ENCODE data around the gene MRFAP1.
"Not testable (repeated sequence)": the region's sequence is repeated elsewhere in the genome, so short reads cannot be mapped to it uniquely, and the experiment has no call there.

The MRFAP1 gene

GRCh38 chr4:6672541-6673190 lies 32.2 kb downstream of the MRFAP1 start:
- not testable (repeated sequence) for DNase-seq

- not testable (repeated sequence) for DNase-seq
Measured at GRCh38 chr4:6673191-6673659, 32.7 kb downstream of the MRFAP1 start.

DNA sequence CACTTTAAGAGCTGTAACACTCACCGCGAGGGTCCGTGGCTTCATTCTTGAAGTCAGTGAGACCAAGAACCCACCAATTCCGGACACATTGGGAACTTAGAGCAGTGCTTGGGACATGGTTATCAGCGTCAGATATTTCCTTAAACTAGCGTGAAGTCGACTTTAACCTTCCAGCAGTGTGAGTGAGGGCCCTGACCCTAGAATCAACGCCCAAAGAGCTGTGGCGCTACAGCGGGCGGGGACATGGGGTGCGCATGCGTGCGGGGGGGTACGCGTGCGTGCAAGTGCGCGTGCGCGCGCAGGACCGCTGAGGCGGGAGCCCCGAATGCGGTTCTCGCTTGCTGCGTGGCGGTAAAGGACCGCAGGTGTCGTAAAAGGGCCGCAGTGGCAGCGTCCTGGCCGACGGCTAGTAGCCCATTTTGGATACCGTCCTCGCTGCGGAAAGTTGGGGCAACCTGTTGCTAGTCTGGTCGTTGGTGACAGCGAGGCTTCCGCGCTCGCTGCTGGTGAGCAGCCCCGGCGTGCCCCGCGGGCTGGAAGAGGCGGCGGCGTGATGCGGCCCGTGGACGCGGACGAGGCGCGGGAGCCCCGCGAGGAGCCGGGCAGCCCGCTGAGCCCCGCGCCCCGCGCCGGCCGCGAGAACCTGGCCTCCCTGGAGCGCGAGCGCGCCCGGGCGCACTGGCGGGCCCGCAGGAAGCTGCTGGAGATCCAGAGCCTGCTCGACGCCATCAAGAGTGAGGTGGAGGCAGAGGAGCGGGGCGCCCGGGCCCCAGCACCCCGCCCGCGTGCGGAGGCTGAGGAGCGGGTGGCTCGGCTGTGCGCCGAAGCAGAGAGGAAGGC lies 33.4 kb downstream of the MRFAP1 start:
- peak; percentile 90 to 92 for DNase-seq

- no peak for DNase-seq
Measured at GRCh38 chr4:6674500-6675149, 34.1 kb downstream of the MRFAP1 start.

- DNase-seq = no peak
Measured at GRCh38 chr4:6676722-6677558, 36.5 kb downstream of the MRFAP1 start.

GRCh38 chr4:6680372-6681034 lies 40.0 kb downstream of the MRFAP1 start:
- no peak for DNase-seq

DNA sequence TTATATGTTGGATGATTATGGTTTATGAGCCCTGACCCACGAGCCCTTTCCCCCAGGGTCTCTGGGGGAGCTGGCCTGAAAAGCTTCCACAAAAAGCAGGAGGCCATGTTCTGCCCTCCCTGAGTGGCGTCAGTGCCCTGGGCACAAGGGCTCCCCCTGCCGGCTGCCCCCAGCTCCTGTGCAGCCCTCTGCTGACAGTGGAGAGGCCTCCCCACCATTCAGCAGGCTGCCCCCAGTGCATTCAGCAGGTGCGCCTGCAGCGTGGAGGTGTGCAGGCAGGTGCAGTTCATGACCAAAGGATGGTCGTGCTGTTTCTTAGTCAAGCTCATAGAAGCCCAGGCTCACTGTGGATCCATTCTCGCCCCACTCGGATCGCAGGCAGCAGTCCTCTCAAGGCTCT lies 40.7 kb downstream of the MRFAP1 start:
- no peak for DNase-seq

GRCh38 chr4:6682862-6683590 lies 42.5 kb downstream of the MRFAP1 start:
- no peak for DNase-seq

DNA sequence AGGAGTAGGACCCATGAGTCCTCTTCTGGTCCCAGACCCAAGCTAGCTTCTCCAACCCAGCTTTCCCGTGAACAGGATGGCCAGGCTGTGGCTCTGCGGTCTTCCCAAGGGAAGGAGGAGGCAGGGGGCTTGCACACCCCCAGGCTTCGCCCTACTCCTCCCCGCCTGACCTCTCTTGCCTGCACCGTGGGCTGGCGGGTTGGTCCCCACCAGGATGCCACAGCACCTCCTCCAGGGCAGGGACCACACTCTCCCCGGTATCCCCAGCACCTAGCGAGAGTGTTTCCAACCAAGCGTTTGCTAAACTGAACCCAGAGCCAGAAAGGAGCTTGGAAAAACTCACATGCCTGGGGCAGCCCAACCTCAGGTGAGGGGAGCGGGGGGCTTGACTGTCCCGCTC lies 44.2 kb downstream of the MRFAP1 start:
- DNase-seq = no peak

- no peak for DNase-seq
Measured at GRCh38 chr4:6686104-6686787, 45.8 kb downstream of the MRFAP1 start.

- DNase-seq = no peak
Measured at GRCh38 chr4:6687947-6688878, 47.7 kb downstream of the MRFAP1 start.

- no peak for DNase-seq
Measured at GRCh38 chr4:6688879-6689505, 48.5 kb downstream of the MRFAP1 start.

- DNase-seq = no peak
Measured at GRCh38 chr4:6689506-6689960, 49.0 kb downstream of the MRFAP1 start.

Measured in hippocampal formation (tissue), 2 donors.